GM18909 (cell line): Measurements from ENCODE around the gene DIP2C.
"Not testable (repeated sequence)": the region's sequence is repeated elsewhere in the genome, so short reads cannot be mapped to it uniquely, and the experiment has no call there.

ENCODE experiments used
- ATAC-seq: cut with Tn5 transposase; IDR thresholded peaks from one replicate; pipeline ENCODE4 v1.9.1; 2021; ENCODE audit warnings: mild to moderate bottlenecking; ENCODE audit not compliant: unreplicated experiment, poor library complexity

DIP2C gene

GRCh38 chr10:679556-679955, 9.9 kb downstream of the DIP2C start:
- ATAC-seq: no peak

- ATAC-seq: not testable (repeated sequence)
These were observed 10.8 kb downstream of the DIP2C start for GRCh38 chr10:678662-679005.

- ATAC-seq: no peak
These were observed 11.5 kb downstream of the DIP2C start for GRCh38 chr10:677750-678661.

GRCh38 chr10:677038-677437, 12.4 kb downstream of the DIP2C start:
- no peak for ATAC-seq

- no peak for ATAC-seq
These were observed 13.3 kb downstream of the DIP2C start for GRCh38 chr10:676178-676577.

GRCh38 chr10:675532-675931, 13.9 kb downstream of the DIP2C start:
- ATAC-seq: no peak

GRCh38 chr10:673492-673891, 16.0 kb downstream of the DIP2C start:
- no peak for ATAC-seq

- ATAC-seq: no peak
These were observed 16.5 kb downstream of the DIP2C start for GRCh38 chr10:672992-673391.

GRCh38 chr10:672203-672602, 17.3 kb downstream of the DIP2C start:
- ATAC-seq: no peak

GRCh38 chr10:670990-671389, 18.5 kb downstream of the DIP2C start:
- ATAC-seq: no peak

- no peak for ATAC-seq
These were observed 19.4 kb downstream of the DIP2C start for GRCh38 chr10:670038-670437.

GRCh38 chr10:668786-669485, 20.5 kb downstream of the DIP2C start:
- ATAC-seq: no peak

- no peak for ATAC-seq
These were observed 21.8 kb downstream of the DIP2C start for GRCh38 chr10:667602-668143.

GRCh38 chr10:667096-667495, 22.4 kb downstream of the DIP2C start:
- ATAC-seq: no peak

GRCh38 chr10:666237-667012, 23.0 kb downstream of the DIP2C start:
- ATAC-seq: no peak

- ATAC-seq: no peak
These were observed 23.8 kb downstream of the DIP2C start for GRCh38 chr10:665579-666091.

- no peak for ATAC-seq
These were observed 24.6 kb downstream of the DIP2C start for GRCh38 chr10:664893-665292.

- no peak for ATAC-seq
These were observed 25.2 kb downstream of the DIP2C start for GRCh38 chr10:664301-664700.

GRCh38 chr10:663831-664251, 25.6 kb downstream of the DIP2C start:
- no peak for ATAC-seq

- no peak for ATAC-seq
These were observed 26.1 kb downstream of the DIP2C start for GRCh38 chr10:663466-663751.
